ENCODE data around the gene PTPRS. TPM values are rescaled to one million over a fixed set of nuclear protein-coding genes. Genes with fewer than 3 reads are reported as not detected.
"Not testable (repeated sequence)": the region's sequence is repeated elsewhere in the genome, so short reads cannot be mapped to it uniquely, and the experiment has no call there.

The PTPRS gene
- total RNA-seq, 1 donor from 2014 or later: 181 TPM

GRCh38 chr19:5334366-5334739 lies 6.3 kb downstream of the PTPRS start:
- DNase-seq (ENCODE audit: low spot score in 2 of 2) (no peak), FAIRE-seq (no peak)

GRCh38 chr19:5333581-5334365 lies 6.8 kb downstream of the PTPRS start:
- no peak for FAIRE-seq
- no peak for DNase-seq (ENCODE audit: low spot score in 2 of 2)

- DNase-seq (ENCODE audit: low spot score in 2 of 2) (no peak), FAIRE-seq (no peak)
These were observed 8.1 kb downstream of the PTPRS start for GRCh38 chr19:5332501-5332900.

- FAIRE-seq: no peak
These were observed 8.8 kb downstream of the PTPRS start for GRCh38 chr19:5331790-5332189.

GRCh38 chr19:5330307-5330720 lies 10.3 kb downstream of the PTPRS start:
- DNase-seq (ENCODE audit: low spot score in 2 of 2): no peak
- no peak for FAIRE-seq

More at GRCh38 chr19:5331790-5332189, 8.8 kb downstream of the PTPRS start:
- no peak for DNase-seq (ENCODE audit: low spot score in 2 of 2)

- FAIRE-seq (no peak), DNase-seq (ENCODE audit: low spot score in 2 of 2) (no peak)
These were observed 11.5 kb downstream of the PTPRS start for GRCh38 chr19:5329141-5329540.

- not testable (repeated sequence) for DNase-seq (ENCODE audit: low spot score in 2 of 2); FAIRE-seq
These were observed 12.2 kb downstream of the PTPRS start for GRCh38 chr19:5328407-5328806.

- DNase-seq (ENCODE audit: low spot score in 2 of 2) (no peak), FAIRE-seq (no peak)
These were observed 13.5 kb downstream of the PTPRS start for GRCh38 chr19:5326986-5327623.

- DNase-seq (ENCODE audit: low spot score in 2 of 2) (no peak), FAIRE-seq (no peak)
These were observed 14.1 kb downstream of the PTPRS start for GRCh38 chr19:5326545-5326944.

- DNase-seq (ENCODE audit: low spot score in 2 of 2) (no peak), FAIRE-seq (no peak)
These were observed 15.7 kb downstream of the PTPRS start for GRCh38 chr19:5324947-5325346.

- no peak for DNase-seq (ENCODE audit: low spot score in 2 of 2)
- no peak for FAIRE-seq
These were observed 17.2 kb downstream of the PTPRS start for GRCh38 chr19:5323475-5323811.

GRCh38 chr19:5321851-5322681 lies 18.5 kb downstream of the PTPRS start:
- DNase-seq (ENCODE audit: low spot score in 2 of 2) (no peak), FAIRE-seq (no peak)

- no peak for DNase-seq (ENCODE audit: low spot score in 2 of 2)
- FAIRE-seq: no peak
These were observed 19.5 kb downstream of the PTPRS start for GRCh38 chr19:5321066-5321642.

GRCh38 chr19:5319516-5319915 lies 21.1 kb downstream of the PTPRS start:
- no peak for FAIRE-seq
- no peak for DNase-seq (ENCODE audit: low spot score in 2 of 2)

- DNase-seq (ENCODE audit: low spot score in 2 of 2): no peak
These were observed 22.3 kb downstream of the PTPRS start for GRCh38 chr19:5318306-5318705.

GRCh38 chr19:5317321-5317720 lies 23.3 kb downstream of the PTPRS start:
- no peak for DNase-seq (ENCODE audit: low spot score in 2 of 2)

More at GRCh38 chr19:5318306-5318705, 22.3 kb downstream of the PTPRS start:
- no peak for FAIRE-seq

GRCh38 chr19:5316138-5316537 lies 24.5 kb downstream of the PTPRS start:
- DNase-seq (ENCODE audit: low spot score in 2 of 2): no peak
- FAIRE-seq: no peak

More at GRCh38 chr19:5317321-5317720, 23.3 kb downstream of the PTPRS start:
- no peak for FAIRE-seq

GRCh38 chr19:5314907-5315298 lies 25.7 kb downstream of the PTPRS start:
- FAIRE-seq (no peak), DNase-seq (ENCODE audit: low spot score in 2 of 2) (no peak)

- DNase-seq (ENCODE audit: low spot score in 2 of 2) (no peak), FAIRE-seq (no peak)
These were observed 26.4 kb downstream of the PTPRS start for GRCh38 chr19:5314012-5314906.

- DNase-seq (ENCODE audit: low spot score in 2 of 2): no peak
These were observed 27.3 kb downstream of the PTPRS start for GRCh38 chr19:5313307-5313706.

More at GRCh38 chr19:5313307-5313706, 27.3 kb downstream of the PTPRS start:
- FAIRE-seq: no peak
